GM21717 (cell line): ENCODE data around the gene RHAG.
"Not testable (repeated sequence)": the region's sequence is repeated elsewhere in the genome, so short reads cannot be mapped to it uniquely, and the experiment has no call there.

Experiments used
- ATAC-seq: cut with Tn5 transposase; IDR thresholded peaks from one replicate; pipeline ENCODE4 v1.9.1; 2021; ENCODE audit warnings: mild to moderate bottlenecking, moderate library complexity; ENCODE audit not compliant: unreplicated experiment

Gene RHAG

GRCh38 chr6:49637350-49637731, 702 bp upstream of the RHAG start:
- ATAC-seq: no peak

GRCh38 chr6:49635978-49636712, 494 bp downstream of the RHAG start:
- ATAC-seq: no peak

- no peak for ATAC-seq
Measured at GRCh38 chr6:49635480-49635879, 1.2 kb downstream of the RHAG start.

GRCh38 chr6:49634836-49635218, 1.8 kb downstream of the RHAG start:
- ATAC-seq: no peak

GRCh38 chr6:49634092-49634835, 2.4 kb downstream of the RHAG start:
- ATAC-seq: no peak

- no peak for ATAC-seq
Measured at GRCh38 chr6:49633541-49633940, 3.1 kb downstream of the RHAG start.

GRCh38 chr6:49632727-49633126, 3.9 kb downstream of the RHAG start:
- ATAC-seq: no peak

GRCh38 chr6:49629485-49630088, 7.1 kb downstream of the RHAG start:
- not testable (repeated sequence) for ATAC-seq

- no peak for ATAC-seq
Measured at GRCh38 chr6:49626811-49627210, 9.8 kb downstream of the RHAG start.

GRCh38 chr6:49618257-49618656, 18.4 kb downstream of the RHAG start:
- ATAC-seq: no peak

GRCh38 chr6:49614144-49614543, 22.5 kb downstream of the RHAG start:
- ATAC-seq: not testable (repeated sequence)

- ATAC-seq: no peak
Measured at GRCh38 chr6:49609285-49609684, 27.4 kb downstream of the RHAG start.

- ATAC-seq: not testable (repeated sequence)
Measured at GRCh38 chr6:49608275-49608674, 28.4 kb downstream of the RHAG start.

GRCh38 chr6:49607391-49607982, 29.2 kb downstream of the RHAG start:
- no peak for ATAC-seq

- ATAC-seq: peak; percentile 84
Measured at GRCh38 chr6:49606721-49607390, 29.8 kb downstream of the RHAG start.

- ATAC-seq: not testable (repeated sequence)
Measured at GRCh38 chr6:49604080-49604479, 32.6 kb downstream of the RHAG start.

- not testable (repeated sequence) for ATAC-seq
Measured at GRCh38 chr6:49587262-49587661, 49.4 kb downstream of the RHAG start.

GRCh38 chr6:49582529-49582928, 54.1 kb downstream of the RHAG start:
- ATAC-seq: no peak

GRCh38 chr6:49579649-49580048, 57.0 kb downstream of the RHAG start:
- no peak for ATAC-seq

- no peak for ATAC-seq
Measured at GRCh38 chr6:49576618-49577017, 60.0 kb downstream of the RHAG start.

GRCh38 chr6:49570474-49571079, 66.1 kb downstream of the RHAG start:
- ATAC-seq: no peak
